ENCODE data around the gene LRMDA.

GRCh38 chr10:76002262-76002854 is 570.9 kb downstream of the LRMDA start:
- TF ChIP-seq TCF7L2 (IDR thresholded peaks at IDR 0.05; ENCODE audit: low read depth, low read length): no peak
- TF ChIP-seq EZH2 (conservative IDR thresholded peaks at IDR 0.05; ENCODE audit: low read depth, low read length): no peak
- TF ChIP-seq MTF1 (CRISPR knock-in tag; IDR thresholded peaks at IDR 0.05): no peak
- no peak for TF ChIP-seq ZNF580 (CRISPR knock-in tag; IDR thresholded peaks at IDR 0.05; ENCODE audit: borderline replicate concordance, low read depth)
- no peak for TF ChIP-seq ZBTB43 (CRISPR knock-in tag; conservative IDR thresholded peaks at IDR 0.05)
- TF ChIP-seq MAZ (IDR thresholded peaks at IDR 0.05; ENCODE audit: borderline replicate concordance, low read depth, low read length): no peak
- no peak for TF ChIP-seq MAZ (CRISPR knock-in tag; IDR thresholded peaks at IDR 0.05; ENCODE audit: low read depth)
- no peak for TF ChIP-seq ZBTB7B (CRISPR knock-in tag; IDR thresholded peaks at IDR 0.05)

All from HepG2 (cell line).